Muscle layer of colon (tissue), 2 donors: ENCODE measurements around the gene TIMM44.
A peak's percentile ranks its signal among the peaks of the same experiment; 100 is the strongest.

Experiments used
- H3K27ac ChIP-seq: one replicate; pipeline ENCODE4 v1.7.0; 2013; ENCODE audit warnings: low read depth, mild to moderate bottlenecking, low read length, moderate library complexity
- H3K27me3 ChIP-seq, 2 donors: one replicate each; pipeline ENCODE4 v1.7.0; 2013; ENCODE audit warnings: low read length in 2 of 2, mild to moderate bottlenecking in 2 of 2; ENCODE audit not compliant: insufficient read depth in 2 of 2, control insufficient read depth in 1 of 2
- H3K36me3 ChIP-seq: one replicate; pipeline ENCODE4 v1.7.0; 2013; ENCODE audit warnings: mild to moderate bottlenecking, low read length; ENCODE audit not compliant: insufficient read depth
- H3K4me1 ChIP-seq: one replicate; pipeline ENCODE4 v1.7.0; 2013; ENCODE audit warnings: mild to moderate bottlenecking, low read length; ENCODE audit not compliant: insufficient read depth
- H3K4me3 ChIP-seq, 2 donors: one replicate each; pipeline ENCODE4 v1.7.0; 2013; ENCODE audit warnings: low read length in 2 of 2, low read depth in 1 of 2, mild to moderate bottlenecking in 1 of 2, moderate library complexity in 1 of 2
- H3K9ac ChIP-seq: one replicate; pipeline ENCODE4 v1.7.0; 2013; ENCODE audit warnings: low read length
- H3K9me3 ChIP-seq: one replicate; pipeline ENCODE4 v1.7.0; 2013; ENCODE audit warnings: mild to moderate bottlenecking, low read length
- donor health status: abdominal sarcoma.
- donor health status: Adenocarcinoma of cecum.

Gene TIMM44, protein sequence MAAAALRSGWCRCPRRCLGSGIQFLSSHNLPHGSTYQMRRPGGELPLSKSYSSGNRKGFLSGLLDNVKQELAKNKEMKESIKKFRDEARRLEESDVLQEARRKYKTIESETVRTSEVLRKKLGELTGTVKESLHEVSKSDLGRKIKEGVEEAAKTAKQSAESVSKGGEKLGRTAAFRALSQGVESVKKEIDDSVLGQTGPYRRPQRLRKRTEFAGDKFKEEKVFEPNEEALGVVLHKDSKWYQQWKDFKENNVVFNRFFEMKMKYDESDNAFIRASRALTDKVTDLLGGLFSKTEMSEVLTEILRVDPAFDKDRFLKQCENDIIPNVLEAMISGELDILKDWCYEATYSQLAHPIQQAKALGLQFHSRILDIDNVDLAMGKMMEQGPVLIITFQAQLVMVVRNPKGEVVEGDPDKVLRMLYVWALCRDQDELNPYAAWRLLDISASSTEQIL

DNA sequence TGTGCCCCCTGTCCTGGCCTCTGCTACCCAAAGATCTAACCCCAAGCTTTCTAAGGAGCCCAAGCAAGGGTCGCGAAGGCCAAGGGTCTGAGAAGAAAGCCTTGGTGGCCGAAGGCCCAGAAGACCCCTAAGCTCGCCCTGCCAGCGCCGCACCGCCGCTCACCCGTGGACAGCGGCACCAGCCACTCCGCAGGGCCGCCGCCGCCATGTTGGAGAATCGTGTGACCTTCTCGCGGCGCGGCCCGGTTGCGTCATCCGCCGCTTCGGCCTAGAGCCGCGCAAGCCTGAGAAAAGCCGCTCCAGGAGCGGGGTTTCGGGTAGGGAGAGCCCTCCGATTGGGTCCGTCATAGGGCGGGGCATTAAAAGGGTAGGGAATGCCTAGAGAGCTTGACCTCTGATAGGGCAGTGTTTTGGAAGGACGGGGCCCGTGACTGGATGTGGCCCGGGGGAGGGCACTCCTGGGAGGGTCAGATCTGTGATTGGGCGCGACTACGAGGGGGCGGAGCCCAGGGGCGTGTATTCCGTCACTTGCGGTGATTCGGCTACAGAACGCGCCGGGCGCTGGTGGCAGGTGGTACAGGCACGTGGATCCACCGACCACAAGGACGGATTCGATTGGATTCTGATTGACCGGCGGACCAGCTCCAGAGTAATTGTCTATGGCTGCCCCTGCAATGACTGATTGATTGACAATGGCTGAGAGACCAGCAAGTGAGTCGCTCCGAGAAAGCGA lies at the start of gene TIMM44:
TSS of gene TIMM44 (minus strand) at position 223 of the 733 bp plus-strand sequence. CDS start at position 208, 15 bp downstream.
- H3K27me3 ChIP-seq: no peaks in the 10 kb centered on the region
- peak within 1 kb of the TSS; percentile 99 for H3K9ac ChIP-seq
- H3K36me3 ChIP-seq: peaks cover 24% of the 10 kb centered on the region
- H3K4me3 ChIP-seq: peak within 1 kb of the TSS; percentile 60 to 98
- no peaks in the 10 kb centered on the region for H3K9me3 ChIP-seq
- peak within 1 kb of the TSS; percentile 81 for H3K27ac ChIP-seq
- peaks cover 21% of the 10 kb centered on the region for H3K4me1 ChIP-seq

DNA sequence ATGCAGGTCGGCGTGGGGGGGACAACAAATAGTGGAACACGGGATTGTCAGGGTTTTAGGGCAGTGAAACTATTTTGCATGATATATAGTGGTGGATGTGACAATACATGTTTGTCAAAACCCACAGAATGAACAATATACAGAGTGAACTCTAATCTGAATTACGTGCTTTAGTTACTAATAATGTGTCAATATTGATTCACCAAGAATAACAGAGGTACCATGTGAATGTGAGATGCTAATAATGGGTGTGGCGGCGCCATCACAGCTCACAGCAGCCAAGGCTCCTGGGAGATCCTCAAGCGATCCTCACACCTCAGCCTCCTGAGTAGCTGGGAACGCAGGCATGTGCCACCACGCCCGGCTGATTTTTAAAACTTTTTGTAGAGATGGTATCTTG lies 49.1 kb upstream of the TIMM44 start:
- no peak overlapping the region for H3K4me3 ChIP-seq
- peaks cover 2% of the 10 kb centered on the region for H3K4me1 ChIP-seq
- no peak overlapping the region for H3K27ac ChIP-seq
- peaks cover 37% of the 10 kb centered on the region for H3K36me3 ChIP-seq
- no peak overlapping the region for H3K9ac ChIP-seq
- H3K9me3 ChIP-seq: no peaks in the 10 kb centered on the region
- no peaks in the 10 kb centered on the region for H3K27me3 ChIP-seq

DNA sequence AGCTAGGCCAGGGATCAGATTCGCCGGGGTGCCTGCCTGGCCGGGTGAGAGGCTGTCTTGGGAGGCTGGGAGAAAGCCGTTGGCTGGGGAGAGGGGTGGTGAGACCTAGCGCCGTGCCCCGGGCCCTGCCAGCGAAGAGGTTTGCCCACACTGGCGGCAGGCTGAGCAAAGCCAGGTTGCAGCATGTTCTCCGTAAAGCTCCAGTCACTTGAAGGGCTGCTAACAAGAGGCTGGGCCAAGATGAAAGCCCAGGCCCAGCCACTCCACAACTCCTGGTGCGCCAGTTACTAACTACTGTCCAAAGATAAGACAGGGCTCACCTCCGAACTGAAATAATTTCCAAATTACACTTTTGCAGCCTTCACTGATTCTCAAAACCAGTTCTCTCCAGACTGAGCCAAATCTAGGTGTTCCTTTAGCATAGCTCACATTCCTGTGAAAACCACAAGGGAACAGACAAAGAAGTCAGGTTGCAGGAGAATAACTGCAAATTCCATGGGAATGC lies 45.7 kb upstream of the TIMM44 start:
- H3K36me3 ChIP-seq: peaks cover 47% of the 10 kb centered on the region
- H3K27me3 ChIP-seq: no peaks in the 10 kb centered on the region
- H3K4me3 ChIP-seq: no peak overlapping the region
- H3K9me3 ChIP-seq: no peaks in the 10 kb centered on the region
- H3K4me1 ChIP-seq: peaks cover 8% of the 10 kb centered on the region
- no peak overlapping the region for H3K27ac ChIP-seq
- H3K9ac ChIP-seq: no peak overlapping the region

DNA sequence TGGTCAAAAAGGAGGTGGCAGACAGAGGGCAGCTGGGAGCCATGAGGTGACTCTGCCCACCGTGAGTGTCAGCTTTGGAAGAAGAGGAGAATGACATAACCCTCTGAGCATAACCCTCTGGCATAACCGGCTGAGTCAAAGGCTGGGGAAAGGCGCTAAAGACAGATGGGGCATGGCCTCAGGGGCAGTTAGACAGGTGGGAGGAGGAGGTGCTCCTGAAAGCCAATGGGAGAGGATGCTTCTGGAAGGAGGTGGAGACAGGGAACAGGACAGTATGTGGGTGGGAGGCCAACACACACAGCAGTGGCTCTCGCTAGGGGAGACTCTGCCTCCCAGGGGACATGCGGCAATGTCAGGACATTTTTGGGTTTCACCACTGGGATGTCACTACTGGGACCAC lies 44.8 kb upstream of the TIMM44 start:
- peaks cover 52% of the 10 kb centered on the region for H3K36me3 ChIP-seq
- no peak overlapping the region for H3K4me3 ChIP-seq
- H3K9me3 ChIP-seq: no peaks in the 10 kb centered on the region
- no peaks in the 10 kb centered on the region for H3K27me3 ChIP-seq
- no peak overlapping the region for H3K9ac ChIP-seq
- H3K4me1 ChIP-seq: peaks cover 8% of the 10 kb centered on the region
- no peak overlapping the region for H3K27ac ChIP-seq

DNA sequence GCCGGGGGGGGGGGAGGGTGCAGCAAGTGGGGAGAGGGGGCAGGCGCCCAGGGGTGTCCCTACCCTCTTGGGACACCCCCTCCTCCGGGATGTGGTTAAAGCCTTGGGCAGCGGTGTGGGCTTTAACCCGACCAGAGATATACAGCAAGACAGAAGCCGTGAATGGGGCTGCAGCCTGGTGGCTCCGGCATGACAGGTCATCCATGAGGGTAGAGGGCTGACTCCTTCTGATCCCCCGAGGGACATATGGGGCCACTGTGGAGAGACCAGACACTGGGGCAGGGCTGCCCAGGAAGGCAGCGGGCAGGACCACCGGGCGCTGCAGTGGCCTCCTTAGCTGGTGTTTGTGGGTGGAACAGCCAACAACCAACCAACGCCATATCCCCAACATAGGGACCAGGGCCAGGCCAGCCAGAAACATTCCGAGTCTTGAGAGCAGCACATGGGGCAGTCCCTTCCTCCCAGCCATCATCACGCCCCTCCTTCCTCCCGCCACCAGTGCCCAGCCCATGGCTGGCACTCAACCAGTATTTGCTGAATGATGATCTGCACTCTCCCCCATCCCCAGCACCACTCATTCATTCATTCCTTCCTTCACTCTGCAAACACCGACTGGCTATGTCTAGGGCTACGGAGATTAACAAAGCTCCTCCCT lies 43.8 kb upstream of the TIMM44 start:
- Histone ChIP-seq H3K36me3 (peaks cover 63% of the 10 kb centered on the region), H3K9me3 (no peaks in the 10 kb centered on the region), H3K4me1 (peaks cover 8% of the 10 kb centered on the region), H3K9ac (no peak overlapping the region), H3K27ac (no peak overlapping the region), H3K27me3 (no peaks in the 10 kb centered on the region), H3K4me3 (no peak overlapping the region)

DNA sequence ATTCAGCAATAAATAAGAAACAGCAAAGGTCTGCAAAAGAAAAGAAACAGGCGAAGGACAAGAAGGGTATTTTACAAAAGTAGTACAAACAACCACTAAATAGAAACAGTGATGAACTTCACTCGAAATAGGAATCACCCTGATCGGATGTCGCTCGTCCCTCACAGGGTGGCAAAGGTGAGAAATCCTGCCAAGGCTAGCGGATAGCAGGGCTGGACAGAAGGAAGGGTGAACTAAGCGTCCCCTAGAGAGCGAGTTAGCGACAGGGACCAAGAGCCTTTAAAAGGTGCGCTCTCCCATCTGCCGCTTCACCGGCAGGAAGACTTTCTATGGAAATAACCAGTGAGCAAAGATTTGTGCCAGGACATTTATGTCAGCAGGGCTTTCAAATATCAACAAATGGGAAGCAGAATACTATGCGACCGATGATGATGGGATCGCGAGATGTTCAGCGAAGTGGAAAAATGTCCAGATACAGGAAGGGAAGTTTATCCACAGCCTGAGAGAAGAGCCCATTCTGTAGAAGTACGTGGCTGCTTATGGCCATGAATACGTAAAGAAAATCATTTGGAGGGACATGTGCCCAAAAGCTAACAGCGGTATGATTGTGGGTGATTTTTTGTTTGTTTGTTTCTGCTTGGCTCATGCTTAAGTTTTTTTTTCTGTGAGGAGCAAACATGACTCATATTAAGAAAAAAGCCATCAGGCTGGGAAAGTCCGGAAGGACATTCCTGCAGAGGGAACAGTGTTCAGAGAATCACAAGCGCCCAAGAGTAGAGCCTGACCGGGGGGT lies 43.1 kb upstream of the TIMM44 start:
- Histone ChIP-seq H3K9ac (no peak overlapping the region), H3K27ac (no peak overlapping the region)

DNA sequence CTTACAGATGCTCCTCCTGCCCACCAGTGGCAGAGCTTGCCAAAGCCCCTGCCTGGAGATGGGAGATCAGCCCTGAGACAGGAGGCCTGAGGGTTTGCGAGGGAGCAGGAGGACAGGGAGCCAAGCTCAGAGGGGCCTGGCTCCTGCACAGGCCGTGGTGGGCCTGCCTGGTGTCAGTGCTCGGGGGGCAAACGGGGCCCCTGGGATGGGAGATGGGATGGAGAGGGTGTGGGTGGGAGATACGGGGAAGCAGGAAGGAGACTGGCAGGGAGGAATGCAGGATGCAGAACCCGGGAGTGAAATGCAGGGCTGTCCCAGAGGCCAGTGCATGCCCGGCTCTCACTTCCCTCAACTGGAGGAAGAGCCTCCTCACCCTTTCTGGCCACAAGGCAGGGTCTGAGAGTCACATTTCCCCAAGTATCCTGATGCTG lies 42.0 kb upstream of the TIMM44 start:
- Histone ChIP-seq H3K36me3 (peaks cover 62% of the 10 kb centered on the region), H3K27me3 (no peaks in the 10 kb centered on the region), H3K9ac (no peak overlapping the region), H3K4me3 (no peak overlapping the region), H3K4me1 (peaks cover 8% of the 10 kb centered on the region), H3K27ac (no peak overlapping the region), H3K9me3 (no peaks in the 10 kb centered on the region)

More for the DNA sequence above, 43.1 kb upstream of the TIMM44 start:
- no peak overlapping the region for H3K4me3 ChIP-seq
- H3K9me3 ChIP-seq: no peaks in the 10 kb centered on the region
- H3K36me3 ChIP-seq: peaks cover 66% of the 10 kb centered on the region
- no peaks in the 10 kb centered on the region for H3K27me3 ChIP-seq
- peaks cover 8% of the 10 kb centered on the region for H3K4me1 ChIP-seq

DNA sequence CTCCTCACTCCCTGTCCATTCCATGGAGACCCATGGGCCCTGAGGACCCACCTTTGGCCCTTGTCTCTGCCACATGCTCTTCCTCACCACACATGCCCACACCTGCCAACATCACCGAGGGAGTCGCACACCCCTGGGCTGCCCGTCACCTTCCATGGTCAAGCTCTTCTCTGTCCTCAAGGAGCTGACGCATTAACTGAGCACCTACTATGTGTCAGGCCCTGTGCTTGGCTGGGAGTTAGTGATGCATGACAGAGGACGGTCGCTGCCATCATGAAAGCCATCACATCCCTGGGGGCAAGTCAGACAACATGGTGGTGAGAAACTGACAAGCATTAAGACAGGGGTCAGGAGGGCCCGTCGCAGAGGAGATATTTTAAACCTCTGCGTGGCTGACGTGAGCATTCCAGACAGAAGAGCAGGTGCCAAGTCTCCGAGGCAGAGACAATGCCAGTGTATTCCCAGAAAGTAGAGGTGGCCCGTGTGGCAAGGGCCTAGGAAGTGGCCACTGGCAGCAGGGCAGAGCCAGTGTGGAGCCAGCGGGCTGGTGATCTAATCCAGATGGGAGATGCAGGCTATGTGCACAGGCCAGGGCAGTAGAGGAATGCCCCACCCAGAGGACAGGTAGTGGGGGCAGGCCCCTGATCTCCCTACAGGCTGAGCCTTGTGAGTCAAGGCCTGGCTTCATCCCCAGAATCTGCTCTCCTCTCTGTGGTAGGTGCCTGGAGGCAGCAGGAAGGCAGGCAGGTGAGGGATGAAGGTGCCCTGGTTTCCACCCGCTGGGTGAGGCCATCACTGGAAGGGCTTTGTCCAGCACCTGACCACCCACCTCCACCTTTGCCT lies 40.8 kb upstream of the TIMM44 start:
- Histone ChIP-seq H3K4me1 (peaks cover 8% of the 10 kb centered on the region), H3K27ac (no peak overlapping the region), H3K9ac (no peak overlapping the region), H3K4me3 (no peak overlapping the region), H3K36me3 (peaks cover 66% of the 10 kb centered on the region), H3K9me3 (no peaks in the 10 kb centered on the region), H3K27me3 (no peaks in the 10 kb centered on the region)

DNA sequence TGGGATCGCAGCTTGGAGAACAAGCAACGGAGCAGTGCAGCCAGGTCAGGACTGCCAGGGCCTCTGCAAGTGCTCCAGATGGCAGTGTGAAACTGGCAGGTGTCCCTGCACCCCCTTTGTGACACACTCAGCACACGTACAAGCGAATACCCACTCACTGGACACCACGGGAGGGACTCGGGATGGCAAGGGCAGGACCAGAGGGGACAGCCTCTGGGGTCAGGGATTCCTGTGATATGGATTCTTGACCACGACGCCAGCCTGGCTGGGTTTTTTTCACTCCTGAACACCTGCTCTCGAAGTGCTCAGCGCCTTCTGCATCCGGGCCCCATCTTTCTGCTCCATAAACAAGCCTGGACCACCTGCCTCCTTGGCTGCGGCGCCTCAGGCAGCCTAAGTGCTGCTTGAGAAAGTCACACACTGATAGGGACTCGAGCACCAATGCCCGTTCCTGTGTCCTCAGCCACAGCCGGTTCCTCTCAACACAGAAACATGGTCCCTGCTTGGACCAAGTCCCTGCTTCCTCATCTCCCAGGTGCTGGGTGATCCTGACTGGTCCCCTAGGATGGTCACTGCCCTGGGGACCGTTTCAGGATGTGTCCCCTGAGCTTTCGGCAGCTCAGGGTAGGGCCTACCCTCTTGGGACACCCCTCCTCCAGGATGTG lies 40.0 kb upstream of the TIMM44 start:
- Histone ChIP-seq H3K27me3 (no peaks in the 10 kb centered on the region), H3K4me1 (peaks cover 13% of the 10 kb centered on the region), H3K9me3 (no peaks in the 10 kb centered on the region)

DNA sequence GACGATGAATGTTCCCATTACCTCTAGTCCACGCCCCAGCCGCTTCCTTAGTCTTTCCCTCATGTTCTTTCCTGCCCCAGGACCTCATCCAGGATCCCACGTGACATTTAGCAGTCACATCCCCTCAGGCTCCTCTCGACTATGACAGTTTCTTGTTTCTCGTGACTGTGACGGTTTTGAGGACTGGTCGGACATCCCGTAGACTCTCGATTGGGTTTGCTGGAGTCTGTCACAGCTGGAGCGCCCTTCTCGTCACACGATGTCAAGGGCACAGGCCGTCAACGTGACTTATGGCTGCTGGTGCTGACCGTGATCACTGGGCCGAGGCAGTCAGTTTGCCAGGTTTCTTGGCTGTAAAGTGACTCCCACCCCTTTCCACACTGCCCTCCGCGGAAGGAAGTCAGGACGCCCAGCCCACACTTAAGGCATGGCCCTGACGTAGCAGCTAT lies 39.2 kb upstream of the TIMM44 start:
- Histone ChIP-seq H3K36me3 (peaks cover 64% of the 10 kb centered on the region), H3K9me3 (no peaks in the 10 kb centered on the region), H3K4me3 (no peak overlapping the region), H3K27ac (no peak overlapping the region), H3K9ac (no peak overlapping the region), H3K27me3 (no peaks in the 10 kb centered on the region), H3K4me1 (peaks cover 18% of the 10 kb centered on the region)

More for the DNA sequence above, 40.0 kb upstream of the TIMM44 start:
- Histone ChIP-seq H3K27ac (no peak overlapping the region), H3K36me3 (peaks cover 66% of the 10 kb centered on the region), H3K9ac (no peak overlapping the region), H3K4me3 (no peak overlapping the region)
